ENCODE measurements around the gene MRPL32.
"Not testable (repeated sequence)": the region's sequence is repeated elsewhere in the genome, so short reads cannot be mapped to it uniquely, and the experiment has no call there.

MRPL32 gene

DNA sequence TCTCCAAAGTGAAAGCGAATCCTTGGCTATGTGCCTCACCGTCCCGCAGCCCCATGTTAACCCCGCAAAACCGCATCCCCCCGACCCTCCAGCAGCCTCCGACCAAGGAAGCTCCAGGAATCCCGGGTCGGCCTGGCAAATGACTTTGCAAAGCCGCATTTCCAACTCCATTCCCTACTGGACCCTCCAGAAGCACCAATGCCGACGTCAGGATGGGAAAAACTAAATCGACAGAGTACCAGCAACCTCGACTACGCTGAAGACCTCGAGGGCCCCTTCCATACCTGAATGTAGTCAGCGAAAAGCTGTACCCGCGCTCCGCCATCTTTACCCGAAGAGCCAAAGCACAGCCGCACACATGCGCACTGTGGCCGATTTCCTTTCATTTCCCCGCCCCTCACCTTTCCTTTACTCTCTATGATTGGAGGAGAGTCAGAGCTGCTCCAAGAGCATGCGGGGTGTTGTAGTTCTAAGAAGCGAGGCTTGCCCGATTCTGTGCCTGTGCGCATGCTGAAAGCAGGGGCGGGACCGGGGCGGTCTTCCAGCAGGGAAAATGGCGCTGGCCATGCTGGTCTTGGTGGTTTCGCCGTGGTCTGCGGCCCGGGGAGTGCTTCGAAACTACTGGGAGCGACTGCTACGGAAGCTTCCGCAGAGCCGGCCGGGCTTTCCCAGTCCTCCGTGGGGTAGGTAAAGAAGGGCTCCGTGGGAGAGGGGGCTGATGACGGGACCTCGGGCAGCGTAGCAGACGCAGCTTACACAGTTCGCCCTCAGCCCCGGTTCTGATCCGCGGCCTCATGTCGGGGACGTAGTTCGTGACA is at the start of gene MRPL32, which contains the start of gene PSMA2:
Gene MRPL32, plus strand, starts transcription at position 543 of the 818 bp plus-strand sequence. Its CDS starts 11 bp downstream, at position 554.
Gene PSMA2, minus strand, starts transcription at position 341 of the 818 bp plus-strand sequence. Its CDS starts 16 bp downstream, at position 325.
- in situ Hi-C loops (cut with HindIII; ENCODE audit: low sequenced_read_pairs) = loop anchor here (10.0 kb wide), 1 partner anchor 323 kb away; no protein-coding TSS in a partner anchor

DNA sequence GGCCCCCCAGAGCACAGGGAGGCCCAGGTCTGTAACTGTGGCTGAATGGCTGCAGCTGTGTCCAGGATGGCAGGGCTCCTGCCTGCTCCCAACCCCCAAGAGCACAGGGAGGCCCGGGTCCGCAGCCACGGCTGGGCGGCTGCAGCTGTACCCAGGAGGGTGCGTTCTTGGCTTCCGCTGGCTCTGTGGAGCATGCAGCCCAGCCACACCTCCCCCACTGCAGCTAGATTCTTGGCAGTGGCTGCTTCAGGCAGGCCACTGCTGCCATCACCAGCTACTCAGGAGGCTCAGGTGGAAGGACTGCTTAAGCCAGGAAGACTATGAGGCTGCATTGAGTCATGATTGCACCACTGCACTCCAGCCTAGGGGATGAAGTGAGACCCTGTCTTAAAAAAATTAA is 48.2 kb upstream of the MRPL32 start:
- in situ Hi-C loops (cut with HindIII; ENCODE audit: low sequenced_read_pairs) = no loop called here

DNA sequence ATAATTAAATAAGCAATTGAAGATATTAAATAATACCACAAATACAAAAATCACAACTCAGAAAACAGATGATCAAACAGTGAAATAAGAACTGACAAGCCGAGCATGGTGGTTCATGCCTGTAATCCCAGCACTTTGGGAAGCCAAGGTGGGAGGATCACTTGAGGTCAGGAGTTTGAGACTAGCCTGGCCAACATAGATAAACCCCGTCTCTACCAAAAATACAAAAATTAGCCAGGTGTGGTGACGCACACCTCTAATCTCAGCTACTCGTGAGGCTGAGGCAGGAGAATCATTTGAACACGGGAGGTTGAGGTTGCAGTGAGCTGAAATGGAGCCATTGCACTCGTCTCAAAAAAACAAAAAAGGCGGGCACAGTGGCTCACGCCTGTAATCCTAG is 47.0 kb upstream of the MRPL32 start:
- in situ Hi-C loops (cut with HindIII; ENCODE audit: low sequenced_read_pairs) = not testable (repeated sequence)

DNA sequence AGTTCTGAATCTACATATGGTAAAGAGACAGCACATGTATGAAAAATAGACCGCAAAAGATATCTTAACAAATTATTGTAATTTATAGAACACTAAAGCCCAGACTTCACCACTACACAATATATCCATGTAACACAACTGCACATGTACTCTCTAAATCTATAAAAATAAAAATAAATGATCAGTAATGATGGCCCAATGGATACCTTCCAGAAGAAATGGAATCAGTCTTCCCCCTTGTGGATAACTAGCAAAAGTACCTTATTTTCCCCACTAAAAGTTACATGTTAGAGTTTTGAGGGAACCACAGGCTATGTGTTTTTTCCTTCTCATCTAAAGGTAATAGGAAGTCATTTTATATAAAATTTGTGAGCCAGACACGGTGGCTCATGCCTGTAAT is 46.0 kb upstream of the MRPL32 start:
- in situ Hi-C loops (cut with HindIII; ENCODE audit: low sequenced_read_pairs) = no loop called here

DNA sequence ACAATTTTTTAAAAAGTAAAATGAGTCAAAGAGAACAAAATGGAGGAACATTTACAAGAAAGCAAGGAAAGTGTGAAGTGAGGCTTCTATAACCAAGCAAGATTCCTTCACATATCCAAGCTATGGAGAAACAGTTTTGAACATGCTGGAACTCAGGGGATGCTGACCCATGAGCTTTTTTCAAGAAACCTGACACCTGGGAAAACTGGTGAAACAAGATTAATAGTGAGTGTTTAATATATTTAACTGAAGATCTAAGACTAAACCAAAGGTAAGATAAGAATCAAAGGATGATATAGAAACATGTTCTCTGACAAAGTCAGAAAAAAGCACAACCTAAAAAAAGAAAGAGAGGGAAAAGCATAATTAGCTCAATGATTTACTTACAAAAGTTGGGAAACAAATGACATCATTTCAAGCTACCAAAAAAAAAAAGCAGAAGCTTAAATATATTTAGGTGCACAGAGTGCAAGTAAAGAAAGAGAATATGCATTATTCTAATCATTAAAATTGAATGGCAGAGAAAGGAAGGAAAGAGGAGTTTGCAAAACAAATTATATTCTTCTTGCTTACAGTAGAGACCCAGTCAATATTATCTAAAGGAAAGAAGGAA is 45.2 kb upstream of the MRPL32 start:
- in situ Hi-C loops (cut with HindIII; ENCODE audit: low sequenced_read_pairs) = no loop called here

DNA sequence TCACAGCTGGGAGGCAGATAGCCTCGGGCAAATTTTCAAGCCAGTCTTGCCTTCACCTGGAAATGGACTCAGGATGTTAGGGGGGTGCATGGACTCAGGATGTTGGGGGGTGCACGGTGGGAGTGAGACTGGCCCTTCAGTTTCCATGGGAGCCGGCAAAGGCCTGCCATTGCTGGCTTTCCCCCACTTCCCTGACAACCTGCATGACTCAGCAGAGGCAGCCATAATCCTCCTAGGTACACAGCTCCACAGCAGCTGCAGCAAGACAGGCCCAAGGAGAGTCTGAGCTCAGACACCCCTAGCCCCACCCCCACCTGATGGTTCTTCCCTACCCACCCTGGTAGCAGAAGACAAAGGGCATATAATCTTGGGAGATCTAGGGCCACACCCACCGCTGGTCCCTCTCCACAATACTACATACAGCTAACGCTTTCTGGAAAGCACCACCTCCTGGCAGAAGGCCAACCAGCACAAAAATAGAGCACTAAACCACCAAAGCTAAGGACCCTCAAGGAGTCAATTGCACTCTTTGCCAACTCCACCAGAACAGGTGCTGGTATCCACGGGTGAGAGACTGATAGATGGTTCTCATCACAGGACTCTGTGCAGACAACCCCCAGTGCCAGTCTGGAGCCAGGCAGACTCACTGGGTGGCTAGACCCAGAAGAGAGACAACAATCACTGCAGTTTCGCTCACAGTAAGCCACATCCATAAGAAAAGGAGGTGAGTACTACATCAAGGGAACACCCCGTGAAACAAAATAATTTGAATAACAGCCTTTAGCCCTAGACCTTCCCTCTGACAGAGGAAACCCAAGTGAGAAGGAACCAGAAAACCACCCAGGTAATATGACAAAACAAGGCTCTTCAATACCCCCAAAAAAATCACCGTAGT is 38.6 kb upstream of the MRPL32 start:
- in situ Hi-C loops (cut with HindIII; ENCODE audit: low sequenced_read_pairs) = no loop called here

DNA sequence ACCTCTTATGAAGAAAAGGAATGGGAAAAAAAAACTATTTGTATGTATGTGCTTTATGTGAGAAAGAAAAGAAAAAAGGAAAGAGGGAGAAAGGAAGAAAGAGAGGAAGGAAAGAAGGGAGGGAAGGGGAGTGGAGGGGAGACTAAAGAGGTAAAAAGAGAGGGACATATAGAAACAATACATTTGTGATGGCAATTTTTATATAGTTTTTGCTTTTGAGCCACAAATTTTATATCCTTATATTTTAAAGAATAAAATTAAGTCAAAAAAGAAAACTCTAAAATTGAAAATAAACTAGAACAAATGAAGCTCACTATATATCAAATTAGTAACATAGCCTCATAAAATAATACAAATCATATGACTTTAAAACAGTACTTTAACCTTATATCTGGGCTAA is 31.3 kb upstream of the MRPL32 start:
- in situ Hi-C loops (cut with HindIII; ENCODE audit: low sequenced_read_pairs) = no loop called here

DNA sequence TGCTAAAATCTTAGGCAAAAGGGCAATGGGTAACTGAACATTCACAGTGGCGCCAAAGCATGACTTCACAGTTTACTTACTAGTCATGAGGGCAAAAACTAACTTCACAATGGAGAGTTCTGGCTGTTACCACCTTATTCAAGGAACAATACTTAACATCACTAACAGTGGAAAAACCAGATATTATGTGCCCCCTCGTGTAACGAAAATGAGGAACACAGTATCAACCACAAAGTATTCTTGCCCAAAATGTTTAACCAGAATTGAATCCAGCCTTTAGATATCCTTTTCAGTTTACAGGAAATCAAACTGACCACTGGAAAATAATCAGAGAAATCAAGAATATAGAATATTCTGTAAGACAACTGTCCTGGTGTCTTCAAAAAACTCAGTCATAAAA is 29.8 kb upstream of the MRPL32 start:
- in situ Hi-C loops (cut with HindIII; ENCODE audit: low sequenced_read_pairs) = no loop called here

DNA sequence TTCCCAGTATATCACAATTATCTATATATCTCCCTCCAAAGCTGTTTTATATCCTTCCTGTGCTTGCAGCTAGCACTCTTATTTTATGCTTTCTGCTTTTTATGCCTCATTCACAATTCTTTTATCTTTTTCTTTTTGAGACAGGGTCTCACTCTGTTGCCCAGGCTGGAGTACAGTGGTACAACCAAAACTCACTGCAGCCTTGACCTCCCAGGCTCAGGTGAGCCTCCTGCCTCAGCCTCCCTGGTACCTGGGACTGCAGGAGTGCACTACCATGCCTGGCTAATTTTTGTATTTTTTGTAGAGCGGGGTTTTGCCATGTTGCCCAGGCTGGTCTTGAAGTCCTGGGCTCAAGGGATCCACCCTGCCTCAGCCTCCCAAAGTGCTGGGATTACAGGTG is 26.0 kb upstream of the MRPL32 start:
- in situ Hi-C loops (cut with HindIII; ENCODE audit: low sequenced_read_pairs) = no loop called here

DNA sequence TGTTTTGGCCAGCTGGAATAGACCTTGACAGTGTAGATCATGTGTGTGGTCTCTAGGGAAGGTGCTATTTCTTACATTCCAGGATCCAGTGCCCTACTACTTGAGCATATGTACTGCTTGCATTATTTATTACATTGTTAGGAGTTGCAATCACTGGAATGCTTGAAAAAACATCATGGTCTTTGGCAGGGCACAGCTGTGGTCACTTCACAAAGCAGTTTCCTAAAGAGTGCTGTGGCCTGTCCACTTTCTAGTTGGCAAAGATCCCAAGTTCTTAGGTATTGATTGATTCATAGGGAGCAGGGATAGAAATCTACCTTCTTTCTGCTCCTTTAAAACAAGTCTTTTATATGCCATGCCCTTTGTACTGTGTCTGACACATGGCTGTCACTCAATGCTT is 24.9 kb upstream of the MRPL32 start:
- in situ Hi-C loops (cut with HindIII; ENCODE audit: low sequenced_read_pairs) = no loop called here

DNA sequence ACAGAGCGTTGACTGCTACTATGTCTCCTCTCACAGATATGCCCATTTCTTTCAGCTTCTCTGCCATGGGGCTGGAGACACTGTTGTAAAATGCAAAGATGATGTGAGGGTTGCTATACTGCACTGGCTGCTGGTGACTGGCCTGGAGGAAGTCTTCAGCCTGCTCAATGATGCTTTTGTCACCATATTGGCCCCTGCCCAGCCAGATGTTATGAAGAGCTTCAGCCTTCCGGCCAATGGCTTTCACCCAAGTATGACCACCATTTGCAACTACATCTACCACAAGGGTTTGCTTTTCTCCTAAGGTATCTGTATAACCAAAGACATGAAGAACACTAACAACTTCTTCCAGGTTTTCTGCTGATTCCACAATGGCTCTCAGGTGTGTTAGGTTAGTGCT is 21.9 kb upstream of the MRPL32 start:
- in situ Hi-C loops (cut with HindIII; ENCODE audit: low sequenced_read_pairs) = no loop called here

DNA sequence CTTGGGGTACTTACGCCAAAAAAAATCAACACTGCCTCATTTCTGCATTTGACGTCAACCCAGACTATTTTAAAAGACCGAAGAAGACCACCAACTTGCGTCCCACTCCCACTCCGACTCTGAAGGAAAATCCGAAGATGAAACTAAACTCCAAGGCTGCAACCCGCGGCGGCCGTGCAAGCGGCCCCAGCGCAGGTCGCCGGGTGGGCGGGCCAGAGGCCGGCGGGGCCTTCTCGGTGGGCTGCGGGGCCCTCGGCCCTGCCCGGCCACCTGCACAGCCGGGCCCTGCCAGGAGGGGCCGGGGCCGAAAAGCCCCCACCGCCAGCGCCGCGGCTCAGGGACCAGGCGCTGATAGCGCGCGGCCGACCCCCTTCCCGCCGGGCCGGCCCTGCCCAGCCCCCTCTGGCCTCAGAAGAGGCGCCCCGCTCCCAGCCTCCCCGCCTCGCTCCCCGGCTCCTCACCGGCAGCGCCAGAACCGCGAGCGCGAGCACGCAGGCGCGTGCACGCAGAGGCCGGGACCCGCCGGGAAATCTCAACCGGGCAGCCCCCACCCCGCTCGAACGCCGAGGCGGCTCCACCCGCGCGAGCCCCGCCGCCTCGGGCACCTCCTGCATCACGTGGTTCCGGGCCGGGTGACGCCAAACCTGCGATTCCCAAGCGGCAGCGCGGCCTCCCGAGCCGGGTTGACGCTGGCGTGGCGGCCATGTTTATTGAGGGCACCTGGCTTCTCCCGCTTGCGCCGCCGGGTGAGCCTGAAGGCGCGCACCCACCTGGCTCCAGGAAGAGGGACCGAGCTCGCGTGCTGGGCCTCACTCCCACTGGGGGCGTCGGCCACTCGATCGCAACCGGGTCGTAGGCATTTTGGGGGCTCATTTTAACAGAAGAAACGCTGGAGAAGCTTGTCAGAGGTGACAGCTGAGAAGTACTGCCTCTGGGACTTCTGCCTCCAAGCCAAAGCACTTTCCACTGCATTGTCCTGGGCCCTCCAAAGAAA is 20.4 kb upstream of the MRPL32 start, which contains the start of gene C7orf25:
Gene C7orf25, minus strand, starts transcription at position 617 of the 994 bp plus-strand sequence. CDS start 1,170 bp downstream, outside the sequence.
- in situ Hi-C loops (cut with HindIII; ENCODE audit: low sequenced_read_pairs) = no loop called here

DNA sequence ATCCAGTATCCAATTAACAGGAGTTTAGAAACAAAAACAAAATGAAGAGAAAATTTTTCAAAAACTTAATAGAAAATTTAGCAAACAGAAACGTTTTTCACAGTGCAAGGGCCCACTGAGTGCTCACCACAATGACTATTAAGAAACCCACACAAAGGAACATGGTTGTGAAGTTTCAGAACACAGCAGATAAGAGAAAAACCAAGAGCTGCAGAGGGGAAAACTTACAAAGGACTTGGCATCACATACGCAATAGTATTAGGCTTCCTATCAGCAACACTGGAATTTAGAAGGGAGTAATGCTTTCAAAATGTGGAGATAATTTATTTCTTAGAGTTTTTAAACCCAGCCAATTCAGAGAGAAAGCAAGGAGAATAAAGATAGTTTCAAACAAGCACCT is 18.6 kb upstream of the MRPL32 start:
- in situ Hi-C loops (cut with HindIII; ENCODE audit: low sequenced_read_pairs) = no loop called here

DNA sequence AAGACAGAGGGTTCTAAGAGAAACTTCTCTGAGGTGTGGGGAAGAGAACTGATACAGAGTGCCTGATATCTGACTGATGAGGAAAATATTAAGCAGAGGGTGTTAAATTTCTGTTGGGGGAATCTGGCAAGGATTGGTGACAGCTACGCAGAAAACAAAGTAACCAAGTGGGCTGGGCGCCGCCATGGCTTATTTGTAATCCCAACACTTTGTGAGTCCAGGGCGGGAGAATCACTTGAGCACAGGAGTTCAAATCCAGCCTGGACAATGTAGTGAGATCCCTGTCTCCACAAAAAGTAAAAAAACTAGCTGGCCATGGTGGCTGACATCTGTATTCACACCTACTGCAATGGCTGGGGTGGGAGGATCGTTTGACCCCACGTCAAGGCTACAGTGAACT is 18.2 kb upstream of the MRPL32 start:
- in situ Hi-C loops (cut with HindIII; ENCODE audit: low sequenced_read_pairs) = no loop called here

DNA sequence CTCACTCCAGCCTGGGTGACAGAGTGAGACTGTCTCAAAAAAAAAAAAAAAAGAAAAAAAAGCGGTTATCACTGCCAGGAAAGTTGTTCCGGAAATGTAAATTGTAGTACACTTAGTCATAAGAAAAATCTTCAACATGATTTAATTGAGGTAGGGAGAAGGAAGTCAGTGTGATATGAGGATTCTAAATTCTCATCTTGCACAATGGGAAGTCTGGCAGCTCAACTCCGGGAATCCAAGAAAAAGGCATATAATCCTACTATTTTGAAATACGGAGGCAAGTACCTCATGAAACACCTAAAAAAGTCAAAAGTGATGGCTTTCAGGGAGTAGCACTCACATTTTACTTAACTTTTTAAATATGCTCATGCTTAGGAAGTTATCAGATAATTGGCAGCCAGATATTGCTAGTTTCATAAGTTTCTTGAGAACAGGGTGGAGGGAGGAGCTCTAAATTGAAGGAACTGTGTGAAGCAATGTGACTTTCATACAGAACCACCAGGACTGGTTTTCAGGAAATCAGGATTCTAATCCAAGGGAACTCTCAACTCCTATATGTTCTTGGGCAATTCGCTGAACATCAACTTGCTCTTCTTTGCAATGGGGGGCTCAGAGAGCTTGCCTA is 17.6 kb upstream of the MRPL32 start:
- in situ Hi-C loops (cut with HindIII; ENCODE audit: low sequenced_read_pairs) = no loop called here

DNA sequence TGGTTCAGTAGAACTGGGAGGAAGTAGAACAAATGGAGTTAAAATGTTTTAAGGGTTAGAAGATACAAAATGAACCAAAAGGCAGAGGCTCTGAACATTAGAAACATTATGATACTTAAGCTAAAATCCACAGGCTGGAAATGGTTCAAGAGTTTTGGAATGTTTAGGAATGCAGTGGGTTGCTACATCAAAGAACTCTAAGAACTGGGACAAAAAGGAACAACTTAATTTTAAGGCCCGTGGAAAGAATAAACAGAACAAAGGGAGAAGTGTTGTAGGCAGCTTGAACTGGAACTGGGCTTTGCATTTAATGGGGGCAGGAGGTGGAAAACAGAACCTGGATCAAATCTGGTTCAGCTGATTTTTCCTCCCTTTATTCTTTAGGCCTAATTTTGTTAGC is 16.8 kb upstream of the MRPL32 start:
- in situ Hi-C loops (cut with HindIII; ENCODE audit: low sequenced_read_pairs) = no loop called here

DNA sequence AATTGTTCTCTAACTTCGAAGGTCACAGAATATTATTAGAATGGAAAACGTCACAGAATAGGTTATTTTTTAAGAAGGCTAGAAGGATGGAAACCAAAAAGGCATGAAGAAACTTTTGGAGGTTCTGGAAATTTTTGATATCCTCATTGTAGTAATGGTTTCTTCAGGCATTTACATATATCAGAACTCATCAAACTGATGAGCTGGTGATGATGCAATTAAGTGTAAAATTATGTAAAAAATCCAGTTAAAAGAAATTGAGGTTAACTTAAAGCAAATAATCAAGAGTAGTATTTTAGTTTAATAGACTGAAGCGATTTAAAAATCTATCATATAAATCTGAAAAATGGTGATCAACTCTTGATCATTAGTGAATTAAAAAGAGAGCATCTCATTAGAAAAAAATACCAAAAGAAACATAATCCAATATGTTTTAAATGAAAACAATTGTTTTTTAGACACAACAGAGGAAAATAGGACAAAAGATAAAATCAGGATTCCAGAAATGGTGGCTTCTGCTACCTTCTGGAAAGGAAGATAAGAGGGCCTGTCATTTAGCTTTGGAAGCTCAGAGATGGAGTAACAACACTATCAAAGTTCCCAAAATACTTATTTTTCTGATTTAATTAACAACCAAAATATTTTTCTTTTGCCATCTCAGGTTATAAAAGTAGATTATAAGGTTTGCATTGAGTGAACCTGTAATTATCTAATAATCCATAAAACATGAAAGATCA is 10.0 kb upstream of the MRPL32 start:
- in situ Hi-C loops (cut with HindIII; ENCODE audit: low sequenced_read_pairs) = no loop called here

DNA sequence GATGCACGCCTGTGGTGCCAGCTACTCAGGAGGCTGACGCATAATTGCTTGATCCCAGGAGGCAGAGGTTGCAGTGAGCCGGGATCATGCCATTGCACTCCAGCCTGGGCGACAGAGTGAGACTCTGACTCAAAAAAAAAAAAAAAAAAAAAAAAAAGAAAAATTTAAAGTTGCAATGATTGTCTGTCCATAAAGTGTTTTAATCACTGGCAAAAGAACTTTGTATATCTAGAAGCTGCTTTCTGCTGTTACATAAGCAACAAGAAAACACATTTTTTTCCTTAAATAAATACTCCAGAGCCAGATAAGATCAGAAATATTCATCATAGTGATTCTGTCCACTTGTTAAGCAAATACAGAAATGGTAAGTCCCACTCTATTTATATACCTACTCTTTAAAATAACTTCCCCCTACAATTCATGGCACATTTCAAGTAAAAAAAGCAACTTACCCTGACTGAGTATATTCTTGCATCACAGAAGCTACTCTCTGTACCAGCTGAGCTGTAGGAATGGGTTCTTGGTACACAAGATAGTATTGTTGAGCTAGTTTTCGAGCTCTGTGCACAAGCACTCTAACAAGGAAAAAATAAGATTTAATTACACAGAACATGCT is 7.8 kb upstream of the MRPL32 start:
- in situ Hi-C loops (cut with HindIII; ENCODE audit: low sequenced_read_pairs) = no loop called here

Measured in DLD1 (cell line).